NCI-H2227 treated with DMSO at 0.1 percent for 48 hours (cell line): ENCODE measurements around the gene BCKDHA.
A peak's percentile ranks its signal among the peaks of the same experiment; 100 is the strongest.
"Not testable (repeated sequence)": the region's sequence is repeated elsewhere in the genome, so short reads cannot be mapped to it uniquely, and the experiment has no call there.

ENCODE experiments used
- DNase-seq: peaks from one replicate; lab custom pipeline; 2025; lab: John Stamatoyannopoulos, UW

BCKDHA gene

DNA sequence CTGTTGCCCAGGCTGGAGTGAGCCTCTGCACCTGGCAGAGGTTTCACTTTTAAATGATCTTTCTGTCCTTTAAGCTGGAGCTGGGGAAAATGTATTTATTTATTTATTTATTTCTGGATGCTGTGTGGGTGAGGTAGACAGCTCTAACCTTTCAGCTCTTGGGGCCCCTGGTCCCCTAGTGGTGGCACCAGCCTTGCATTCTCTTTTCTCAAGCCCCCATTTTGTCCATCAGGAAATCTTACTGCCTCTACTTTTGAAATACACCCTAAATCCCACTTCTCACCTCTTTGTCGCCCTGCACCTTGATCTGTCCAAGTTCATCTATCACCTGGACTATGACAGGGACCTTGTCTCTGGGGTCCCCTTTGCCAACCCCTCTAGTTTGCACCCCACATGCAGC lies 31.5 kb upstream of the BCKDHA start:
- DNase-seq: no peak

GRCh38 chr19:41367848-41368301 lies 29.7 kb upstream of the BCKDHA start:
- DNase-seq: no peak

GRCh38 chr19:41369769-41370168 lies 27.8 kb upstream of the BCKDHA start:
- DNase-seq: no peak

GRCh38 chr19:41371119-41371518 lies 26.5 kb upstream of the BCKDHA start:
- DNase-seq: not testable (repeated sequence)

DNA sequence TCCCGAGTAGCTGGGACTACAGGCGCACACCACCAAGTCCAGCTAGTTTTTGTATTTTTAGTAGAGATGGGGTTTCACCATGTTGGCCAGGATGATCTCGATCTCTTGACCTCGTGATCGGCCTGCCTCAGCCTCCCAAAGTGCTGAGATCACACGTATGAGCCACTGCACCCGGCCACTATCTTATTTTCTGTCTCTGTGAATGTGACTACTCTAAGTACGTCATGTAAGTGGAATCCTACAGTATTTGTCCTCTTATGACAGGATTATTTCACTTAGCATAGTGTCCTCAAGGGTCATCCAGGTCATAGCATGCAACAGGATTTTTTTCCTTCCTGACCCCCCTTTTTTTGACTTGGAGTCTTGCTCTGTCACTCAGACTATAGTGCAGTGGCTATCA lies 26.1 kb upstream of the BCKDHA start:
- no peak for DNase-seq

DNA sequence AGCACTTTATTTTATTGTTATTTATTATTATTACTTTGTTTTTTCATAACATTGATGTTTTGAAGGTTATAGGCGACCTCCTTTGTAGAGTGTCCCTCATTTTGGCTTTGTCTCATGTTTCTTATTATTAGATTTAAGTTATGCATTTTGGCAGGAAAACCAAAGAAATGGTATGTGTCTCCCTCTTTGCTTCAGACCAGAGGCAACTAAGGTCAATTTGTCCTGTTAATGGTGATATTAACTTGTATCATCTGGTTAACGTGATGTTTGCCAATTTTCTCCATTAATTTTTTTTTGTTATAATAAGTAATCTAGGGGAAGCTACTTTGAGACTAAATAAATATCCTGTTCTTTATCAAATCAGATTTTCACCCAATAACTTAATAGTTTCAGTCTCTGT lies 25.1 kb upstream of the BCKDHA start:
- DNase-seq: no peak

DNA sequence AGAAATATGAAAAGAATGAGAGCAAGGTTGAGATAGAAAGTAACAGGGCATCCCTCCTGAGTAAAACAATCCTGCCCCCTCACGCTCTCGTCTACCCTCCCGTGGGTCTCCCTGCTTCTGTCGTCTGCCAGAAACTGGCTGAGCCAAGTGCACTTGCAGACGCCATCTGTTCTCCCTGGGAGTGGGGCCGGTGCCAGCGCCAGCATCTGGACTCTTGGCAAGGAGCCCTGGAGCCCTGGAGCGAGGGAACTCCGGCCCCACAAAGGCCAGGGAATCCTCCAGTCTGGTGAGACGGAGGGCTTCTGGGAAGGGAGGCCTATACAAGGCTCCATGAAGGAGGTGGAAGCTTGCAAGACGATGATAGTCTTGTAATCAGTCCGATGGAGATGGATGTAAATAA lies 23.6 kb upstream of the BCKDHA start:
- DNase-seq: peak; percentile 91

GRCh38 chr19:41376241-41376997 lies 21.2 kb upstream of the BCKDHA start, which contains the start of gene TMEM91:
Gene TMEM91, plus strand, starts transcription at chr19:41376533. Its CDS starts 1,777 bp downstream, at chr19:41378310.
- DNase-seq: peak; percentile 66

GRCh38 chr19:41376998-41377365 lies 20.6 kb upstream of the BCKDHA start:
- no peak for DNase-seq

DNA sequence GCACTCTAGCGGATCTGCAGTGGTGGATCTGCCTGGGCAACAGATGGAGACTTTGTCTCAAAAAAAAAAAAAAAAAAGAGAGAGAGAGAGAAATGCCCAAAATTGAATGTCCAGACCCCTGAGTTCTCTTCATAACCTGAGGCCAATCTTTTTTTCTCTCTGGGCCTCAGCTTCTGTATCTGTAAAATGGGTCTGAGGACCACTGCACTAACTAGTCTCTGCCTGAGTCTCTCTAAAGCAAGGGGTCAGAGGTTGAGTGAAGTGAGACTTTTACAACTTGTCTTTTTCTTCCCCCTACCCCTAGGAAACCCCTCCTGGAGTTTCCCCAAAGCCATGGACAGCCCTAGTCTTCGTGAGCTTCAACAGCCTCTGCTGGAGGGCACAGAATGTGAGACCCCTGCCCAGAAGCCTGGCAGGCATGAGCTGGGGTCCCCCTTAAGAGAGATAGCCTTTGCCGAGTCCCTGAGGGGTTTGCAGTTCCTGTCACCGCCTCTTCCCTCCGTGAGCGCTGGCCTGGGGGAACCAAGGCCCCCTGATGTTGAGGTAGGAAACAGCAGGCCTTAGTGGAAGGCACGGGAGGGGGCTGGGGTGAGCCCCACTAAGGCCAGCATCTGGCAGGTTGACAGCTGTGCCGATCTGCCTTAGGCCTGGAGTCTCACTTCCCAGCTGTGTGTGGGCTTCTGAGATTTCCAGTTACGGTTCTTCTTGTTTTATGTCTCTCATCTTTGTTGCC lies 19.5 kb upstream of the BCKDHA start:
- no peak for DNase-seq

GRCh38 chr19:41381536-41381935 lies 16.1 kb upstream of the BCKDHA start:
- not testable (repeated sequence) for DNase-seq

DNA sequence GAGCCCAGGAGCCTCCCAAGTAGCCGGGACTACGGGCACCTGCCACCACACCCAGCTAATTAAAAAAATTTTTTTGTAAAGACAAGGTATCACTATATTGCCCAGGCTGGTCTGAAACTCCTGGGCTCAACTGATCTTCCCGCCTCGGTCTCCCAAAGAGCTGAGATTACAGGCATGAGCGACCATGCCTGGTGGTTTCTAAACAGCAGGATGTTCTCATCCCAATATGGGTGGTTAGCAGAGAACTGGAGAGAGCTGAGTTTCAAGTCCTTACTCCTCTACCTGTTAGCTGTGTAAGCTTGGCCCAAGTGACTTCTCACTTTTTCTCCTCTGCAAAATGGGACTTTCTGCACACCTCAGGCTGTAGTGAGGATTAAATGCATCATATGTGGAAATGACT lies 13.3 kb upstream of the BCKDHA start:
- DNase-seq: no peak

DNA sequence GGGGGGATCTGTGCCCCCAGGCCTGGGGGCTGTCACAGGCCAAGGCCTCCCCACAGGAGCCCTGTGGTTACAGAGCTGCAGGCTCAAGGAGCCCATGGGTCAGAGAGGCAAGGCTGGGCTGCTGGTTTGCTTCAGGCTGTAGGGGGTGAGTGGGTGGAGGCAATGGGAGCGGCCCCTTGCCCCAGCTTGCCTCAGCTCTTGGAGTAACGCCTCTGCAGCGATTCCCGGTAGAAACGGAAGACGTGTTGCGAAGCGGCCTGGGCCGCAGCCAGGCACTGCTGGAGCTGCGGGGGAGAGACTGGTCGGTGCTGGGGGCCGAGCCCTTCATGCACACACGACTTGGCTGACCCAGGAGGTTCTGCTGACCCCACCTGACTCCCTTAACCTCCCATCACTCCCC lies 11.2 kb upstream of the BCKDHA start:
- DNase-seq: no peak

DNA sequence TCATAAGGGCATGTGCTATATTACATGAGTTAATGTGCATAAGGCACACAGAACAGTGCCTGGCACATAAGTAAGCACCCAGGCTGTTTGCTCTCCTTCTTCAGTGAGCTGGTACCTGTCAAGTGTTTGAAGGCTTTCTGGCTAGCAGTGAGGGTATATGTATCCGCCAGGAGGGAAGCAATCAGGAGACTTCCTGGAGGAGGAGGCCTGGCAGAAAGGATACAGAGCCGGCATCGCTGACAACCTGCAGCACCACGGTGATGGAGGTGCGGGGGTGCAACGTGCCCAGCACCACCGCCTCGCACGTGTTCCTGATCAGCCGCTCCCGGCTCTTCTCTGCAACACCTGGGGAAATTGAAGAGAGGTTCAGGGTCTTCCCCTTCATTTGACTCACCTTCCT lies 6.0 kb upstream of the BCKDHA start:
- DNase-seq: no peak

GRCh38 chr19:41392775-41393174 lies 4.8 kb upstream of the BCKDHA start:
- no peak for DNase-seq

DNA sequence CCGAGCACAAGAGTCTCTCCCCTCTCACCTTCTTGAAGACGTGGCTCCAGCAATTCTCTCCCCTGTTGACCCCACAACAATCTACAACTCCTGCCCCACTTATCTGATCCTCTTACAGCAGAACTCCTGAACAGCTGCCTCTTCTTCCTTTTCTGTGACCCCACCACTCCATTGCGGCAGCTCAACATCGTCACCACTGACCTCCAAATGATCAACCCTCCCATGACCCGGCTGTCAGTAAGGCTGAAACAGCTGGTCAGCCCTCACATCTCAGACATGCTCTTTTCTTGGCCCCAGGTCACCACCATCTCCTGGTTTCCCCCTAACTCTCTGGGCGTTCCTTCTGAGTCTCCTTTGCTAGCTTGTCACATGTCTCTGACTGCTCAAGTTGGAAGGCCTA lies 2.3 kb upstream of the BCKDHA start:
- DNase-seq: no peak

DNA sequence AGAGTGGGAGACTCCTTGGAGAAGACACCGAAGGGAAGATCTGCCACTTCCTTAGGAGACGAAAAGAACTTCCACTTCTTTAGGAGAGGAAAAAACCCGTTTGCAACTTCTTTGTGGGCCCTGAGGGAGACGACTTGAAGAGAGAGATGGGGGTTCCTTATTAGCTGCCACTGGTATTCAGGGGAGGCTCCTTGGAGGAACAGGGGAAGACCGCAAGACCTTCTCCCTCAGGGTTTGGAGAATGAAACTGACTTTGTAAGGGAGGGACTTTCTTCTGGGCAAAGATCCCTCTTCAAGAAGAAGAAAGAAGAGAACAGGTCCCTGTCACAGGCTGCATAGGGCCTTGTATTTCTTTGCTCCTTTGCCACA lies 416 bp downstream of the BCKDHA start:
- no peak for DNase-seq

DNA sequence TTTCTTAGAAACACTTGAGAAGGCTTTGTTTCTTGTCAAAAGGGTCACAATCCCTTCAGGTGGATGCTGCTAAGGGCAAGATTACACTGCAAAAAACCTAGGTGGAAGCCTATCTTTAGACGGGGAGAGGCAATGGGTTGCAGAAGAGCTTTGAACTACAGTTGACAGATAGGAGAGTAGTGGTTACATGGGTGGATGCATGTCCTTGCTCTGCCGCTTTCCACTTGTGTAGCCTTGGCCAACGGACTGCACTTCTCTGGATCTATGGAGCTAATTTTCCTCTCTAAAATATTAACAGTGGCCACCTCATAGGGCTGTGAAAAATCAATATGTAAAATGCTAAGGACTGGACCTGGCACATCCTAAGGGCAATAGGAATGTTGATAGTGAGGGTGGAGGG lies 980 bp downstream of the BCKDHA start:
- no peak for DNase-seq

DNA sequence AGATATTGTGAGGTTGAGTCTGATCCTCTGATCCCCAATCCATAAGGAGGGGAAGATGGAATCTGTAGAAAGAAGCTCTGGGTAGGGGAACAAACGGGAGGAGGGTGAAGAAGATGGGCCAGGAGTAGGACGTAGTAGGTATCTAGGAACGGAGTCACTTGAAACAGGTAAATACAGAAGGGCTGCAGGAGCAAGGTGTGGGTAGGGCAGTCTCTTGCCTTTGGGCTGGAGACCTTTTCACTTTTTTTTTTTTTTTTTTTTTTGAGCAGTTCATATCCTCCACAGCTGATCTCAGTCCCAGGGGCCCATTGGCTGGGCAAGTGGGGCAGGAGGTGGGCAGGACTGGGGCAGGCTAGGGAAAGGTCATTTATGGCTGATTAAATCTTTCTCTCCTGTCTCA lies 1.5 kb downstream of the BCKDHA start:
- DNase-seq: no peak

- no peak for DNase-seq
Measured at GRCh38 chr19:41399525-41399924, 1.9 kb downstream of the BCKDHA start.

GRCh38 chr19:41401483-41401882 lies 3.9 kb downstream of the BCKDHA start:
- DNase-seq: no peak

GRCh38 chr19:41402010-41402409 lies 4.4 kb downstream of the BCKDHA start:
- DNase-seq: no peak

DNA sequence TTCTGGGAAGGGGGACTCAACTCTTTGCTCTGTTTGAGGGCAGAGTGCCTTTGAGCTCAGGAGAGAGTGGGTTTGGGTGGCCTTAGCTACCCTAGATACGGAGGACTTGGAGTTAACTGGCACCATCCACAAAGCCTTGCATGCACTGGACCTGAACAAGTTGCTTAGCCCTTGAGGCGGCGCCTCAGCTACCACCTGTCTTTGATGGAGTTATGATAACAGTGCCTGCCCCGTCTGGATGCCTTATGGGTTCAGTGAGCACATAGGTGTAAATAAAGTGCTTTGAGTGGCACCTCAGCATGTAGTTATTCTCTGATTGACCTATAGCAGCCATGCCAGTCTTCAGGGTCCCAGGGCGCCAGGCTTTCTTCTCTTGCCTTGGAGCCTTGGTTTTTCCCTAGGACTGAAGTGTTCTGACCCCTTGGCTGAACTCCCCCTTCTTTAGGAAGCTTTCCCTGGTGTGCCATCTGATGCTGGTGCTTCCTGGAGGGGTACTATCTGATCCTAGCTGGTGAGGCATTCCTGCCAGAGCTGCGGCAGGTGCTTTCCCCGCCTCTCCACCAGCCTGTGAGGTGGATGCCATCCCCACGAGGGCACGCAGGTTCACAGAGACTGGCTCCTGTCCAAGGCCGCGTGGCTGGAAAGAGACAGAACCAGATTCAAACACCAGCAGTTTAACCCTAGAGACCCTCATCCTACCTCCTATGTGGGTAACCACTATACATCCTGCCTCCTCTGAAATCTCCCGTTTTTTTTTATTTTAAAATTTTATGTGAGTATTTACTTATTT lies 5.8 kb downstream of the BCKDHA start:
- DNase-seq: no peak
